Measurements from ENCODE around the gene TIGD1. TPM values are rescaled to one million over a fixed set of nuclear protein-coding genes. Genes with fewer than 3 reads are reported as not detected.

TIGD1 gene
- total RNA-seq, 1 donor from 2014 or later, result 12.0 TPM

DNA sequence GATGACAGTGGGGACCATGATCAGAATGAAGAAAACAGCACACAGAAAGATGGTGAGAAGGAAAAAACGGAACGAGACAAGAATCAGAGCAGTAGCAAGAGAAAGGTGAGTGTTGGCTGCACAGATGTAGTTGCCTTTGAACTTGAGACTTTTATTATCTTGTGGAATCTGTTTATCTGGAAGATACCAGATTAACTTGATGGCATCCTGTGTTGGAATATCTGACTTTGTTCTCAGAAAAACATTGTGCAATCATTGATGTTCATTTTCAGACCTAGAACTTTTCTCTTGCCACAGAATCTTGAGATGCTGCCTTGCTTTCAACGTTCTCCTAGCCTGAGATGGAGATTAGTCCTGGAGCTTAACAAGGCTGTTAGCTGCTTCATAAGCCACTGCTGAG, 6.1 kb upstream of the TIGD1 start:
- Mint-ChIP-seq H3K4me1 (ENCODE audit: low read depth) (peaks cover 5% of the 10 kb centered on the region), H3K9me3 (ENCODE audit: low read depth) (no peaks in the 10 kb centered on the region), H3K4me3 (ENCODE audit: low read depth) (no peak overlapping the region), H3K36me3 (ENCODE audit: insufficient read depth) (peaks cover 18% of the 10 kb centered on the region), H3K27ac (no peak overlapping the region), H3K27me3 (no peaks in the 10 kb centered on the region)
- no peak for DNase-seq (ENCODE audit: low spot score, unreplicated experiment)
- TF ChIP-seq, protein P1, sequence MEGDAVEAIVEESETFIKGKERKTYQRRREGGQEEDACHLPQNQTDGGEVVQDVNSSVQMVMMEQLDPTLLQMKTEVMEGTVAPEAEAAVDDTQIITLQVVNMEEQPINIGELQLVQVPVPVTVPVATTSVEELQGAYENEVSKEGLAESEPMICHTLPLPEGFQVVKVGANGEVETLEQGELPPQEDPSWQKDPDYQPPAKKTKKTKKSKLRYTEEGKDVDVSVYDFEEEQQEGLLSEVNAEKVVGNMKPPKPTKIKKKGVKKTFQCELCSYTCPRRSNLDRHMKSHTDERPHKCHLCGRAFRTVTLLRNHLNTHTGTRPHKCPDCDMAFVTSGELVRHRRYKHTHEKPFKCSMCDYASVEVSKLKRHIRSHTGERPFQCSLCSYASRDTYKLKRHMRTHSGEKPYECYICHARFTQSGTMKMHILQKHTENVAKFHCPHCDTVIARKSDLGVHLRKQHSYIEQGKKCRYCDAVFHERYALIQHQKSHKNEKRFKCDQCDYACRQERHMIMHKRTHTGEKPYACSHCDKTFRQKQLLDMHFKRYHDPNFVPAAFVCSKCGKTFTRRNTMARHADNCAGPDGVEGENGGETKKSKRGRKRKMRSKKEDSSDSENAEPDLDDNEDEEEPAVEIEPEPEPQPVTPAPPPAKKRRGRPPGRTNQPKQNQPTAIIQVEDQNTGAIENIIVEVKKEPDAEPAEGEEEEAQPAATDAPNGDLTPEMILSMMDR (IDR thresholded peaks at IDR 0.05; ENCODE audit: unreplicated experiment), result no peak

DNA sequence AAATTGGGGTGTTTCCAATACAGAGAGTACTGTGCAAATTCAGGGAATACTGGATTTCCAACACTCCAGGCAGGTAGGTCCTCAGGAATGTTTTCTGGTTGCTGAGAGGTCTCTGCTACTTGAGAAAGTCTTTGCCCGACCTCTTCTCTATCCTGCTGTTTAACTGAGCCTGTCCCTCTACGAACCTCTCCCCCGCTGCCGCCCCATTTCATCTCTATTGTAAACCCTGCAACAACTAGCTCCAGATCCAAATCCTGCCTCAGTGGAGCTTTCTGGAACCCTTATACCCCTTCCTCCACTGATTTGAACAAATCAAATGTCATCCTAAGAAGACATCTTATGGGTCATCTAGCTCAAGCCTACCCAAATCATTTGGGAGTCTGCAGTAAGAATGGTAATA, 1.4 kb upstream of the TIGD1 start:
- peaks cover 29% of the 10 kb centered on the region for H3K36me3 Mint-ChIP-seq (ENCODE audit: insufficient read depth)
- peak overlapping the region; percentile 73 for H3K27ac Mint-ChIP-seq
- peaks cover 13% of the 10 kb centered on the region for H3K4me1 Mint-ChIP-seq (ENCODE audit: low read depth)
- DNase-seq (ENCODE audit: low spot score, unreplicated experiment), result no peak
- H3K27me3 Mint-ChIP-seq, result no peaks in the 10 kb centered on the region
- TF ChIP-seq, protein P1 (IDR thresholded peaks at IDR 0.05; ENCODE audit: unreplicated experiment), result no peak
- H3K9me3 Mint-ChIP-seq (ENCODE audit: low read depth), result peaks cover 7% of the 10 kb centered on the region
- H3K4me3 Mint-ChIP-seq (ENCODE audit: low read depth), result peak overlapping the region; percentile 96

DNA sequence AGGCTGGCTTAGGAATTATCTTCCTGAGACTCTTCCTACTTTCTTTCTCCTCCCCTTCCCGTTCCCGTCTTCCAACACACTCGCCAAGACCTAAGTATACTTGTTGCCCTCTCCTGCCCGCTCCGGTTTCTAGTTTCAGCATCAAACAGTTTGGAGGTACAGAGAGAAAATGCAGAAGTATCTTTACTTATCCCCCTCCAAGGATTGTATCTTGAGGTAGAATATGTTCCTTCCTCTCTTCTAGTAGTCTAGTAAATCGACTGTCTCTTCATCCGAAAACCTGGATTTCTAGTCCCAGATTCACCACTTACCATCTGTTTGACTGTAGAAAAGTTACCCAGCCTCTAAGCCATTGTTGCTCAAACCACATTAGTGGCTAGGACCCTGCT, 887 bp upstream of the TIGD1 start:
- Mint-ChIP-seq H3K27ac (peak overlapping the region; percentile 93), H3K36me3 (ENCODE audit: insufficient read depth) (peaks cover 30% of the 10 kb centered on the region), H3K27me3 (no peaks in the 10 kb centered on the region), H3K4me1 (ENCODE audit: low read depth) (peaks cover 13% of the 10 kb centered on the region), H3K4me3 (ENCODE audit: low read depth) (peak overlapping the region; percentile 96), H3K9me3 (ENCODE audit: low read depth) (peaks cover 7% of the 10 kb centered on the region)
- DNase-seq (ENCODE audit: low spot score, unreplicated experiment), result no peak
- TF ChIP-seq, protein P1 (IDR thresholded peaks at IDR 0.05; ENCODE audit: unreplicated experiment), result no peak

DNA sequence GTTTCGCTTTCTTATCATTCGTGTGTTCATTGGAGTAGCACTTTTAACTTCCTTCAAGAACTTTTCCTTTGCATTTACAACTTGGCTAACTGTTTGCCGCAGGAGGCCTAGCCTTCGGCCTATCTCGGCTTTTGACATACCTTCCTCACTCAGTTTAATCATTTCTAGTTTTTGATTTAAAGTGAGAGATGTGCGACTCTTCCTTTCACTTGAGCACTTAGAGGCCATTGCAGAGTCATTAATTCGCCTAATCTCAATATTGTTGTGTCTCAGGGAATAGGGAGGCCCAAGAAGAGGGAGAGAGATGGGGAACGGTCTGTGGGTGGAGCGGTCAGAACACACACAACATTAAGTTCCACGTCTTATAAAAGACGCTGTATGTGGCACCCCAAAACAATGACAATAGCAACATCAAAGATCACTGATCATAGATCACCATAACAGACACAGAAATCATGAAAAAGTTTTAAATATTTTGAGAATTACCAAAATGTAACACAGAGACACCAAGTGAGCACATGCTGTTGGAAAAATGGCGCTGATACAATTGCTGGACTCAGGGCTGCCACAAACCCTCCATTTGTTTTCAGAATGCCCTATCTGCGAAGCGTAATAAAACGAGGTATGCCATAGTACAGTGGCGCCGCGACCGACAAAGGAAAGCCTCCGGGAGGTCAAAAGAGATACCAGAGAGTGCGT, 553 bp downstream of the TIGD1 start:
- H3K9me3 Mint-ChIP-seq (ENCODE audit: low read depth), result peaks cover 7% of the 10 kb centered on the region
- no peaks in the 10 kb centered on the region for H3K27me3 Mint-ChIP-seq
- no peak for DNase-seq (ENCODE audit: low spot score, unreplicated experiment)
- peak overlapping the region; percentile 96 for H3K4me3 Mint-ChIP-seq (ENCODE audit: low read depth)
- peaks cover 13% of the 10 kb centered on the region for H3K4me1 Mint-ChIP-seq (ENCODE audit: low read depth)
- H3K27ac Mint-ChIP-seq, result peak overlapping the region; percentile 97
- H3K36me3 Mint-ChIP-seq (ENCODE audit: insufficient read depth), result peaks cover 30% of the 10 kb centered on the region
- TF ChIP-seq, protein P1 (IDR thresholded peaks at IDR 0.05; ENCODE audit: unreplicated experiment), result no peak

DNA sequence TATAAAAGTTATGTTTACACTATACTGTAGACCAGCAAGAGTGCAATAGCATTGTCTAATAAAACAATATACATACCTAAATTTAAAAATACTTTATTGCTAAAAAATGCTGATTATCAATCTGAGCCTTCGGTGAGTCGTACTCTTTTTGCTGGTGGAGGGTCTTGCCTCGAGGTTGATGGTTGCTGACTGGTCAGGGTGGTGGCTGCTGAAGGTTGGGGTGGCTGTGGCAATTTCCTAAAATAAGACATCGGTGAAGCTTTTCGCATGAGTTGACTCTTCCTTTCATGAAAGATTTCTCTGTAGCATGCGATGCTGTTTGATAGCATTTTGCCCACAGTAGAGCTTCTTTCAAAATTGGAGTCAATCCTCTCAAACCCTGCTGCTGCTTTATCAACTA, 2.4 kb downstream of the TIGD1 start:
- Mint-ChIP-seq H3K4me1 (ENCODE audit: low read depth) (peaks cover 13% of the 10 kb centered on the region), H3K9me3 (ENCODE audit: low read depth) (peaks cover 7% of the 10 kb centered on the region), H3K36me3 (ENCODE audit: insufficient read depth) (peaks cover 31% of the 10 kb centered on the region), H3K27ac (peak overlapping the region; percentile 49), H3K27me3 (no peaks in the 10 kb centered on the region), H3K4me3 (ENCODE audit: low read depth) (no peak overlapping the region)
- no peak for DNase-seq (ENCODE audit: low spot score, unreplicated experiment)
- TF ChIP-seq, protein P1 (IDR thresholded peaks at IDR 0.05; ENCODE audit: unreplicated experiment), result no peak

All from progenitor cell of endocrine pancreas (in vitro differentiated cells).